Lower lobe of right lung (tissue), 2 donors: ENCODE data around the gene EVA1C. TPM values are rescaled to one million over a fixed set of nuclear protein-coding genes. Genes with fewer than 3 reads are reported as not detected.
A peak's percentile ranks its signal among the peaks of the same experiment; 100 is the strongest.

Source experiments
- ATAC-seq, 2 donors: fragments of 200-7000 bp; cut with Tn5 transposase; one replicate each; pipeline ENCODE4 v1.9.1; 2020 to 2022; ENCODE audit warnings: mild to moderate bottlenecking in 2 of 2, moderate library complexity in 2 of 2
- DNase-seq: peaks from one replicate; pipeline ENCODE4 v3.0.0-alpha.2; 2020
- H3K27ac ChIP-seq: fragments of 200-600 bp; one replicate; pipeline ENCODE4 v1.8.0; 2022
- H3K27me3 ChIP-seq: fragments of 200-600 bp; one replicate; pipeline ENCODE4 v1.8.0; 2022; ENCODE audit warnings: low read depth
- H3K36me3 ChIP-seq: fragments of 200-600 bp; one replicate; pipeline ENCODE4 v1.8.0; 2022; ENCODE audit warnings: mild to moderate bottlenecking
- H3K4me1 ChIP-seq: fragments of 200-600 bp; one replicate; pipeline ENCODE4 v1.8.0; 2022
- H3K4me3 ChIP-seq: fragments of 200-600 bp; one replicate; pipeline ENCODE4 v1.8.0; 2022; ENCODE audit warnings: mild to moderate bottlenecking
- H3K9me3 ChIP-seq: fragments of 200-600 bp; one replicate; pipeline ENCODE4 v1.8.0; 2022
- CTCF ChIP-seq: fragments of 200-600 bp; IDR thresholded peaks from one replicate; pipeline ENCODE4 v1.8.0; 2022; ENCODE audit warnings: antibody characterized with exemption, mild to moderate bottlenecking
- intact Hi-C: fragments of 100-400 bp; cut with DNase I; formaldehyde crosslinking; loops from one replicate; pipeline ENCODE4 v1.11.0; 2022
- total RNA-seq: library from RNA; stranded (reverse); fragmentation: NEBNext Ultra II Directional; extraction: Animal tissue kit (Norgen Biotek cat#: 25700); gene quantifications from one replicate; pipeline ENCODE4 v1.2.1, GENCODE V29; 2021
- donor health status: DM: no; HTN: yes; CAD: no; lungs with severe emphysema.

EVA1C gene
- total RNA-seq, 1 donor from 2014 or later = 31.8 TPM

DNA sequence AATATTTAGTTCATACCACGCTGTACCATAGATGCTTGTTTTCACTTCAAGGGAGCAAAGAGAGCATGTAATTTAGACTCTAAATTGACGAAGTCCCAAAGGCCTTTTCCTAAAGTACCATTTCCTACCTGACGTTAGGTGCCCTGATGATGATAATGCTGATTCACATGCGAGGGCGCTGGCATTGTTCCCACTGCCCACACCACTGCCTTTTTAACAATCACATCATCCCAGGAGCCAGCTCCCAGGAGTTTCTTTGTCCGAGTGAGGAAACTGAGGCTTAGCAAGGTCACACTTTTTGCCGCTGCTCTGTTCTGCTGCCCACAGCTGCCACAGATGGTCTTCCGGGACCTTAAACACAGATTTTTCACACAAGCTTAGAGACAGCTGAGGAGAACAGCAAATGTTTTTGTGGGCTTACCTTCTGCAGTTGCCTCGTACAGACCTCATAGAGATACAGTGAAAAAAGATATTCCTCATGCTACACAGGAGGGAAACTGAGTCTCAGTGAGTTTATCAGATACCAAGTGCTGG is 69.4 kb downstream of the EVA1C start:
- Histone ChIP-seq H3K27ac (no peak overlapping the region), H3K4me1 (peaks cover 14% of the 10 kb centered on the region), H3K4me3 (no peak overlapping the region), H3K27me3 (no peaks in the 10 kb centered on the region), H3K36me3 (peaks cover 35% of the 10 kb centered on the region), H3K9me3 (no peaks in the 10 kb centered on the region)
- intact Hi-C loops = no loop called here
- no peak for ATAC-seq
- TF ChIP-seq CTCF = no peak
- no peak for DNase-seq

DNA sequence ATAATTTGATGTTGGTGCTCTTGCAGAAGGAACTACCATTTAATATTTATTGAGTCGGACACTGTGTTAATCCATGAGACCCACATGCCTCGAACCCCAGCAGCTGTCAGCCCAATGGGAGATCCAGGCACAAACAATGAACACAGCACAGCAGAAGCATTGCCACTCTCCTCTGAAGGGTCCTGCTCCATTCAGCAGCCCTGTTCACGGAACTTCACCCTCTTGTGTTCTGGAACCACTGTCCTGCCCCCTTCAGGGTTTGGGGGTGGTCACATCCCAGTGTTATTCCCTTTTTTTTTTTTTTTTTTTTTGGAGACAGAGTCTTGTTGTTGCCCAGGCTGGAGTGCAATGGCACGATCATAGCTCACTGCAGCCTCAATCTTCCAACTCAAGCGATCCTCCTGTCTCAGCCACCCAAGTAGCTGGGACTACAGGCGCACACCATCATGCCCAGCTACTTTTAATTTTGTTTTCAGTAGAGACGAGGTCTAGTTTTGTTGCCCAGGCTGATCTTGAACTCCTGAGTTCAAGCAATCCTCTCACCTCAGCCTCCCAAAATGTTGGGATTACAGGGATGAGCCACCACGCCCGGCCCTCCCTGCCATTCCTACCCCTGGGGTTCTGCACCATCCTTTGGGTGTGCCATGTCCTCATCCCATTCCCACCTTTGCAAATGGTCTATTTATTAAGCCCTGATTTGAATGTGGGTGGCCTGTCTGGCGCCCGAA is 70.2 kb downstream of the EVA1C start:
- ATAC-seq (no peak), DNase-seq (no peak)
- H3K4me1 ChIP-seq = peaks cover 14% of the 10 kb centered on the region
- H3K9me3 ChIP-seq = no peaks in the 10 kb centered on the region
- peaks cover 40% of the 10 kb centered on the region for H3K36me3 ChIP-seq
- intact Hi-C loops = no loop called here
- TF ChIP-seq CTCF = no peak
- H3K27ac ChIP-seq = peak overlapping the region; percentile 13
- no peaks in the 10 kb centered on the region for H3K27me3 ChIP-seq
- no peak overlapping the region for H3K4me3 ChIP-seq

- Histone ChIP-seq H3K4me3 (no peak overlapping the region), H3K27ac (peak overlapping the region; percentile 13), H3K4me1 (peaks cover 14% of the 10 kb centered on the region), H3K36me3 (peaks cover 40% of the 10 kb centered on the region), H3K9me3 (no peaks in the 10 kb centered on the region), H3K27me3 (no peaks in the 10 kb centered on the region)
- intact Hi-C loops = no loop called here
- DNase-seq (peak; percentile 59), ATAC-seq (peak; percentile 79 to 84)
- no peak for TF ChIP-seq CTCF
These were observed 70.7 kb downstream of the EVA1C start for GRCh38 chr21:32483293-32483595.

- peaks cover 40% of the 10 kb centered on the region for H3K36me3 ChIP-seq
- DNase-seq (peak; percentile 87), ATAC-seq (peak; percentile 87 to 94)
- H3K27me3 ChIP-seq = no peaks in the 10 kb centered on the region
- peaks cover 14% of the 10 kb centered on the region for H3K4me1 ChIP-seq
- intact Hi-C loops = no loop called here
- H3K27ac ChIP-seq = peak overlapping the region; percentile 47
- H3K4me3 ChIP-seq = no peak overlapping the region
- H3K9me3 ChIP-seq = no peaks in the 10 kb centered on the region
- TF ChIP-seq CTCF = no peak
These were observed 72.3 kb downstream of the EVA1C start for GRCh38 chr21:32484706-32485380.

DNA sequence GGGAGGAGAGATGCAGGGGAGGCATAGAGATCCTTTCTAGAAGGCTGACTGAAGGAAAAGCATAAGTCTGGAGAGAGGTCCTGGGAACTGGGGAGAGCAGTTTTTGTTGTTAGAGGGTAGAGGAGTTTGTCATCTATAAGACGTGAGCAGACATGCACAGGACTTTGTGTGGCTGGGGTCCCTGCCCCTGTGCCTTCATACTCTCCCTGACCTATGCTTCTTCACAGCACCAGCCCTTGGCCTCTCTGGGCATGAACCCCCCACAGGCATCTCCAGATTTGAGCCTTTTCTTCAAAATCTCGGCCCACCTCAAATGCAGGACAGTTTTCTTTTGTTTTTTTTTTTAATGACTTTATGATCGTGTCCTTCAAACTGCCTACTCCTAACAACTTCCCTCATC is 79.9 kb downstream of the EVA1C start:
- no peak for ATAC-seq
- H3K4me3 ChIP-seq = no peak overlapping the region
- intact Hi-C loops = no loop called here
- TF ChIP-seq CTCF = no peak
- H3K9me3 ChIP-seq = no peaks in the 10 kb centered on the region
- peaks cover 16% of the 10 kb centered on the region for H3K4me1 ChIP-seq
- no peak overlapping the region for H3K27ac ChIP-seq
- peaks cover 37% of the 10 kb centered on the region for H3K36me3 ChIP-seq
- DNase-seq = no peak
- H3K27me3 ChIP-seq = no peaks in the 10 kb centered on the region
